NCI-H1436 treated with DMSO at 0.1 percent for 48 hours (cell line): ENCODE measurements around the gene DNAJC15.
"Not testable (repeated sequence)": the region's sequence is repeated elsewhere in the genome, so short reads cannot be mapped to it uniquely, and the experiment has no call there.

Source experiments
- DNase-seq: peaks from one replicate; lab custom pipeline; 2025; lab: John Stamatoyannopoulos, UW

DNAJC15 gene

GRCh38 chr13:43023289-43023963 is at the start of gene DNAJC15:
DNAJC15 (plus strand) TSS chr13:43023586; CDS start chr13:43023627, 41 bp downstream.
- DNase-seq = no peak

GRCh38 chr13:42976066-42976465 is 47.3 kb upstream of the DNAJC15 start:
- no peak for DNase-seq

- DNase-seq = no peak
Measured at GRCh38 chr13:42977219-42977659, 46.1 kb upstream of the DNAJC15 start.

- DNase-seq = no peak
Measured at GRCh38 chr13:42981317-42981716, 42.1 kb upstream of the DNAJC15 start.

- no peak for DNase-seq
Measured at GRCh38 chr13:42981853-42982252, 41.5 kb upstream of the DNAJC15 start.

GRCh38 chr13:42984026-42984425 is 39.4 kb upstream of the DNAJC15 start:
- DNase-seq = no peak

- DNase-seq = no peak
Measured at GRCh38 chr13:42984691-42985090, 38.7 kb upstream of the DNAJC15 start.

- DNase-seq = no peak
Measured at GRCh38 chr13:42985312-42986175, 37.8 kb upstream of the DNAJC15 start.

- DNase-seq = no peak
Measured at GRCh38 chr13:42986176-42986574, 37.2 kb upstream of the DNAJC15 start.

GRCh38 chr13:42990291-42991232 is 32.8 kb upstream of the DNAJC15 start:
- no peak for DNase-seq

- DNase-seq = not testable (repeated sequence)
Measured at GRCh38 chr13:42991233-42991897, 32.0 kb upstream of the DNAJC15 start.

- no peak for DNase-seq
Measured at GRCh38 chr13:42991898-42992763, 31.3 kb upstream of the DNAJC15 start, which contains the start of gene EPSTI1. EPSTI1 (minus strand) TSS chr13:42992241; CDS start chr13:42992165, 76 bp downstream.

GRCh38 chr13:42992764-42993122 is 30.6 kb upstream of the DNAJC15 start:
- DNase-seq = no peak

- no peak for DNase-seq
Measured at GRCh38 chr13:42994878-42995277, 28.5 kb upstream of the DNAJC15 start.

GRCh38 chr13:42996584-42996983 is 26.8 kb upstream of the DNAJC15 start:
- no peak for DNase-seq

GRCh38 chr13:42997381-42997780 is 26.0 kb upstream of the DNAJC15 start:
- no peak for DNase-seq

GRCh38 chr13:42999491-42999890 is 23.9 kb upstream of the DNAJC15 start:
- no peak for DNase-seq

GRCh38 chr13:43000676-43001075 is 22.7 kb upstream of the DNAJC15 start:
- DNase-seq = no peak

GRCh38 chr13:43002021-43002420 is 21.4 kb upstream of the DNAJC15 start:
- DNase-seq = no peak

- DNase-seq = no peak
Measured at GRCh38 chr13:43003010-43003409, 20.4 kb upstream of the DNAJC15 start.

GRCh38 chr13:43003729-43004128 is 19.7 kb upstream of the DNAJC15 start:
- DNase-seq = no peak
